Adrenal gland (tissue), 12 donors: ENCODE measurements around the gene CLDN15. TPM values are rescaled to one million over a fixed set of nuclear protein-coding genes. Genes with fewer than 3 reads are reported as not detected.

Source experiments
- DNase-seq, 7 donors: peaks; one replicate each; pipeline ENCODE4 v3.0.0-alpha.2; 2019 to 2020
- H3K27ac ChIP-seq, 5 donors: fragments of 200-600 bp; sonication (generic) in 4 of 5; 1 replicate in 3 of 5; 2 replicates in 2 of 5; pipeline versions ENCODE4 v1.5.1 to v1.8.0; 2016 to 2020; ENCODE audit warnings: mild to moderate bottlenecking in 1 of 5
- H3K27me3 ChIP-seq: fragments of 200-600 bp; 2 replicates; pipeline ENCODE4 v1.8.0; 2021
- H3K36me3 ChIP-seq, 2 donors: fragments of 200-600 bp; replicated peaks in 1 of 2; 1 replicate in 1 of 2; 2 replicates in 1 of 2; pipeline versions ENCODE4 v1.5.1 to v1.8.0; 2018 to 2022
- H3K4me1 ChIP-seq, 2 donors: fragments of 200-600 bp; replicated peaks in 1 of 2; 1 replicate in 1 of 2; 2 replicates in 1 of 2; pipeline versions ENCODE4 v1.5.1 to v1.8.0; 2018 to 2021
- H3K4me3 ChIP-seq, 4 donors: fragments of 200-600 bp; sonication (generic) in 3 of 4; one replicate each; pipeline ENCODE4 v1.5.1; 2016 to 2018
- H3K9me3 ChIP-seq, 3 donors: fragments of 200-600 bp; sonication (generic) in 1 of 3; replicated peaks in 1 of 3; 1 replicate in 2 of 3; 2 replicates in 1 of 3; pipeline versions ENCODE4 v1.5.1 to v1.8.0; 2016 to 2021
- CTCF ChIP-seq, 6 experiments: fragments of 450-650 bp in 4 of 6; fragments of 200-600 bp in 2 of 6; sonication (generic) in 1 of 6; IDR thresholded peaks; 1 replicate in 5 of 6; 2 replicates in 1 of 6; pipeline versions ENCODE4 v1.5.1 to v1.8.0; 2016 to 2021; ENCODE audit warnings: antibody characterized with exemption in 6 of 6, mild to moderate bottlenecking in 2 of 6, moderate library complexity in 1 of 6
- POLR2A ChIP-seq, 2 donors: fragments of 450-650 bp; IDR thresholded peaks; one replicate each; pipeline ENCODE4 v1.6.1; 2017; ENCODE audit warnings: antibody characterized with exemption in 2 of 2, mild to moderate bottlenecking in 2 of 2, moderate library complexity in 1 of 2
- WGBS, 4 donors: extraction: QIAGEN DNeasy Blood & Tissue Kit in 2 of 4; methylation state at CpG; one replicate each; pipeline versions ENCODE4 v1.1.5 to v1.1.7; 2013 to 2017; 5-methylcytosine and 5-hydroxymethylcytosine counted together
- intact Hi-C, 2 donors: fragments of 100-400 bp; cut with DNase I; formaldehyde crosslinking; loops; one replicate each; pipeline versions ENCODE4 v1.14.1 to v1.15.0; 2022 to 2023
- polyA plus RNA-seq, 3 donors: library from polyadenylated mRNA; stranded (reverse); fragments of 200-250 nt in 2 of 3; fragments of 350-450 nt in 1 of 3; fragmentation: Illumina TruSeq in 1 of 3; extraction: RNeasy Lipid Tissue Mini Kit (QIAGEN cat#74804) in 1 of 3; gene quantifications; one replicate each; pipeline ENCODE4 v1.2.3, GENCODE V29; 2013 to 2014
- total RNA-seq, 9 donors: library from RNA; depleted of rRNA in 4 of 9; stranded (reverse); fragments of >200 nt in 4 of 9; fragments of 120-200 nt in 1 of 9; fragmentation: NEBNext Ultra II Directional in 1 of 9; extraction: Animal tissue kit (Norgen Biotek cat#: 25700) in 1 of 9; gene quantifications; one replicate each; pipeline versions ENCODE4 v1.1.0 to v1.2.4, GENCODE V29; 2013 to 2023
- donor health status: healthy with polysubstance abuse.
- donor health status: Bipolar disorder and iron deficiency.
- donor health status: DM: yes; HTN: yes; CAD: no.
- donor health status: DM: no; HTN: no; CAD: no.
- donor health status: DM: no; HTN: no; CAD: no.
- donor health status: DM: yes; HTN: yes; CAD: no.

The CLDN15 gene
- total and polyA plus RNA-seq, 12 donors, result 0.70 to 10.9 (median 4.1) TPM

- Histone ChIP-seq H3K4me1 (no peaks in the 10 kb centered on the region), H3K36me3 (no peaks in the 10 kb centered on the region), H3K27ac (no peak overlapping the region), H3K9me3 (no peaks in the 10 kb centered on the region), H3K4me3 (no peak overlapping the region), H3K27me3 (peaks cover 6% of the 10 kb centered on the region)
- intact Hi-C loops, result no loop called here
- TF ChIP-seq CTCF (IDR thresholded peaks at IDR 0.05) (no peak), POLR2A (IDR thresholded peaks at IDR 0.05) (no peak)
- 80 to 85% (median 82%) methylated on average over 8 to 17 of the region's 17 CpGs for WGBS, 4 donors
- DNase-seq, result no peak
Observed at GRCh38 chr7:101195884-101196283, 41.7 kb downstream of the CLDN15 start.

GRCh38 chr7:101189109-101189508, 48.5 kb downstream of the CLDN15 start:
- no peaks in the 10 kb centered on the region for H3K9me3 ChIP-seq
- intact Hi-C loops, result no loop called here
- no peaks in the 10 kb centered on the region for H3K36me3 ChIP-seq
- no peak overlapping the region for H3K27ac ChIP-seq
- no peaks in the 10 kb centered on the region for H3K4me1 ChIP-seq
- peaks cover 7% of the 10 kb centered on the region for H3K27me3 ChIP-seq
- no peak overlapping the region for H3K4me3 ChIP-seq
- no peak for TF ChIP-seq CTCF (IDR thresholded peaks at IDR 0.05)
- TF ChIP-seq POLR2A (IDR thresholded peaks at IDR 0.05), result no peak
- 73 to 80% (median 79%) methylated on average over 8 of the region's 8 CpGs for WGBS, 4 donors
- DNase-seq, result no peak

GRCh38 chr7:101186844-101187428, 50.7 kb downstream of the CLDN15 start:
- 61 to 84% (median 77%) methylated on average over 3 to 4 of the region's 4 CpGs for WGBS, 4 donors
- H3K27ac ChIP-seq, result no peak overlapping the region
- no peaks in the 10 kb centered on the region for H3K36me3 ChIP-seq
- intact Hi-C loops, result no loop called here
- no peaks in the 10 kb centered on the region for H3K9me3 ChIP-seq
- H3K4me1 ChIP-seq, result no peaks in the 10 kb centered on the region
- DNase-seq, result no peak
- no peak for TF ChIP-seq POLR2A (IDR thresholded peaks at IDR 0.05)
- no peak for TF ChIP-seq CTCF (IDR thresholded peaks at IDR 0.05)
- no peak overlapping the region for H3K4me3 ChIP-seq
- H3K27me3 ChIP-seq, result peaks cover 8% of the 10 kb centered on the region

GRCh38 chr7:101186194-101186593, 51.4 kb downstream of the CLDN15 start:
- H3K36me3 ChIP-seq, result no peaks in the 10 kb centered on the region
- H3K27ac ChIP-seq, result no peak overlapping the region
- no peaks in the 10 kb centered on the region for H3K9me3 ChIP-seq
- intact Hi-C loops, result no loop called here
- no peaks in the 10 kb centered on the region for H3K4me1 ChIP-seq
- TF ChIP-seq CTCF (IDR thresholded peaks at IDR 0.05) (no peak), POLR2A (IDR thresholded peaks at IDR 0.05) (no peak)
- 43 to 68% (median 55%) methylated on average over 6 of the region's 6 CpGs for WGBS, 4 donors
- no peak overlapping the region for H3K4me3 ChIP-seq
- H3K27me3 ChIP-seq, result peaks cover 11% of the 10 kb centered on the region
- no peak for DNase-seq
